NK-92 (cell line): ENCODE measurements around the gene ODF2L.

ENCODE experiments used
- DNase-seq: peaks from one replicate; lab custom pipeline; 2025; ENCODE audit not compliant: unreplicated experiment; lab: John Stamatoyannopoulos, UW

ODF2L gene, protein sequence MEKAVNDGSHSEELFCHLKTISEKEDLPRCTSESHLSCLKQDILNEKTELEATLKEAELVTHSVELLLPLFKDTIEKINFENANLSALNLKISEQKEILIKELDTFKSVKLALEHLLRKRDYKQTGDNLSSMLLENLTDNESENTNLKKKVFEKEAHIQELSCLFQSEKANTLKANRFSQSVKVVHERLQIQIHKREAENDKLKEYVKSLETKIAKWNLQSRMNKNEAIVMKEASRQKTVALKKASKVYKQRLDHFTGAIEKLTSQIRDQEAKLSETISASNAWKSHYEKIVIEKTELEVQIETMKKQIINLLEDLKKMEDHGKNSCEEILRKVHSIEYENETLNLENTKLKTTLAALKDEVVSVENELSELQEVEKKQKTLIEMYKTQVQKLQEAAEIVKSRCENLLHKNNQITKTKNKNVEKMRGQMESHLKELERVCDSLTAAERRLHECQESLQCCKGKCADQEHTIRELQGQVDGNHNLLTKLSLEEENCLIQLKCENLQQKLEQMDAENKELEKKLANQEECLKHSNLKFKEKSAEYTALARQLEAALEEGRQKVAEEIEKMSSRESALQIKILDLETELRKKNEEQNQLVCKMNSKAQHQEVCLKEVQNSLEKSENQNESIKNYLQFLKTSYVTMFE

DNA sequence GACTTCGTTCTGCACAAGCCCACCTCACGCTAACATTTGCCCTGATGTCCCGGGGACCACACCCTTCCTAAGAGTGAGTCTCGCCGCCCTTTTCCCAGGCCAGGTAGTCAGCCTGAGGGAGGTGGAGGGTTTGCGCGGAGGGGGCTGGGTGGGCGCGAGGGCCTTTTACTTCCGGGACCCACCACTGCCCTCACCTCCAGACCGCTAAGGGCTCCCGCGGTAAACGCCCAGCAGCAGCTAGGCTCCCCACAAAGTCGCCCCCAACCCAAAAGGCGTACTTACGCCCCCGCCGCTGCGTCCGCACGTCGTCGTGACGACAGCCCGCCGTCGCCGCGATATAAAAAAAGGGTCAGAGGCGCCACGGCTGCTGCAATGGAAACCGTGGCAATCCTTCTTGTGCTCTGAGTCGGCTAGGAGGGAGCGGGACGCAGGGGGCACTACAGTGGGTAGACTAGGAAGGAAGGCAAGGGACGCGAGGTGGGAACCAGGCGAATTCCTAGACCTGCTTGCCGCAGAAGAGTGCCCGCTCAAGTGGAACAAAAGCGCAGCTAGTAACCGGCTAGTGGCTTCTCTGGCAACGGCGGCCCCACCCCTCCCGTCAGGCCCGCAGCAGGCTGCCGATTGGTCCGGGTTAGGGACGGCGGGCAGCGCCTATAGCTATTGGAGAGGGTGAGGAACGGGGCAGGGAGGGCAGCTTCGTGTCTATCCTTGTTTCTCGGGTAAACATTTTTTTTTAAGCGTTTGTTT is at the start of gene ODF2L:
Gene ODF2L, minus strand, starts transcription at position 573 of the 747 bp plus-strand sequence. CDS start 9,296 bp downstream, outside the sequence.
- peak; percentile 13 for DNase-seq

DNA sequence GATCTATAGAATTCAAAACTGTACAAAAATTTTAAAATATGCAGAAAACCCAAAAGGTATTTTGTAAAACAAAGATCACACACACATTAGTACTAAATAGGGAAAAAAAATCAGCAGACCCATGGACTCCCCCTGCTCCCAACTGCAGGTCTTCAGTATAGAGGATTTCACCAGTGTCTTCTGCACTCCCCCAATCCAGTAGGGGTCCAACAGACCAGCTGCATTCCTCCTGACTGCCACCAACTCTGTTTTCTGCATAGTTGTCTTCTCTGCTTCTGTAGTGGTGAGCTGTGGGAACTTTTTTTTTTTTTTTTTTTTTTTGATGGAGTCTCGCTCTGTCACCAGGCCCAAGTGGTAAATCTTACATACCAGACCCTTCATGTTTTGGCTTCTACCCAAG is 49.8 kb upstream of the ODF2L start:
- DNase-seq: no peak

DNA sequence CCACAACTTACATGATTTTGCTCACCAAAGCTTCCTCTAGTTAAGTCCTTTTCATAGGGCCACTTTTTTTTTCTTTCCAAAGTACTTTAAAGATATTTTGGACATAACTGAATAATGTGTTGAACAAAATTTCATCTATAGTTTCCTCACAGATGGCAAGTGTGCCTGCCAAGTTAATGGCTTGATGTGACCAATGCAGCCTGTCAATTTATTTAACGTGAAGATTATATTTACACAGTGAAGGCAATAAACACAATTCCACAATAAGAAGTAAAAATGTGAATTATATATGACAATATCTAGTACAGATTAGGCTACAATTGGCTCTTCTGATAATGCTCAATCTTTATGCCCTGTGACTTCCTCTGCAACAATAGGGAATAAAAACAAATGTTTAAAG is 45.9 kb upstream of the ODF2L start:
- DNase-seq: no peak

DNA sequence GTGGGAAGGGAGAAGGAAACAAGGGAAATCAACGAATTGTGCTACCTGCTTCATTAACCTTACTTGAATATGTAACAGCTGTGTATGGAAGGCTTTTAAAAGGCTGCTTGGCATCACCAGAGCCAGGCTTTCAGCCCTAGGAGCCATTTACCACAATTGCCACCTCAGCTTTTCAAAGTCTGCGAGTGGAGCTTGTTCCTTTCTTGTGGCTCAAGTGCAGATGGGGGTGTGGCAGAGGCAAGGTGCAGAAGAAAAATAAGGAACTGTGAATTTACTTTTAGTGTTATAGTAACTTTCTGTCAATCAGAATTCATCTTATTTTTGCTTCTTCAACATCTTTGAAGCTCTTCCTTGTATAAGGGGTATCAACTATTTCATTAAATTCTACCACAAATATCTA is 45.5 kb upstream of the ODF2L start:
- no peak for DNase-seq

DNA sequence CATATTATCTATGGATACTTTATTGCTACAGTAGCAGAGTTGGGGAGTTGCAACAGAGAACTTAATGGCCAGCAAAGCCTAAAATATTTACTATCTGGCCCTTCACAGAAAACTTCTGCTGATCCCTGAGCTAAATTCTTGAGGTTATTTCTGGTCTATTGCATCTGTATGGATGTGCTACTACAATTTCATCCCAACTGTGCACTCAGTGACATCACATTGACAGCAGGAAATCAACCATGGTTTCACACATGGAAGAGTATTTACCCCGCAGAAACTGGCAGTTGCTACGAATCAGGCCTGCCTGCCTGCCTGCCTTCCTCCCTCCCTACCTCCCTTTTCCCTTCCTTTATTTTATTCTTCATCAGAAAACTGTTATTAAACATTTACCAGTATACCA is 39.9 kb upstream of the ODF2L start:
- no peak for DNase-seq

DNA sequence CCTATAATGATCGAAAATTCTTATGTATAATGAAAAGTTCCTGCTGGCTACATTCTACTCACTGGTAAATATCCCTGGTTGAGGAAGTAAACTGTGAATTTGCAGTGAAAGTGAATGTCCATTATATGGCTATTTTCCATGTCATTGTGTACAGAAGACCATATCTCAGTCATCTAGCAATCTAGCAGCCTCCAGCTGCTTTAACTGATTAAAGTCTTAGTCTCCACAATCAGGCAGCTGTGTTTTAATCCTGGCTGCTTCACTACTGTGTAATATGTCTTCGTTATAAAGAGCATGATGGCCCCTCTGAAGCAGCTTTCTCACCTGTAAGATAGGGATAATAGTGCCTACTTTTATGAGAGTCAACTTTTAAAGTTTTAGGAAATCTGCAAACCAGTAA is 39.2 kb upstream of the ODF2L start:
- no peak for DNase-seq

DNA sequence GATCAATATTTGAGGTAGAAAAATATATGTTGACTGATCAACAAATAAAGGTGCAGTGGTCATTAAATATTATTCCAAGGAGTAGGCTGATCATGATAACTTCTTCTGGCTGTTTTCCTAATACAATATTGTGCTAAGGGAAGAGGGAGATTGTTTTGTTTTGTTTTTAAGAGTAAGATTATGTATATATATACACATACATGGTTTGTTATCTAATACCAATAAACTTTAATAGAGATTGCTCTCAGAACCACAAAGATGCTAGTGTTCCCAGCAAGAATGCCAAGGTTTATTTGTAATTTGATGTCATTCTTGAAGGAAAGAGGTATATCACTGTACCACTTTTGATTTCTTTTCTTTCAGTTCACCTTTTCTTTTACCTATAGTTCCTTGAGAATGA is 37.9 kb upstream of the ODF2L start:
- DNase-seq: no peak

DNA sequence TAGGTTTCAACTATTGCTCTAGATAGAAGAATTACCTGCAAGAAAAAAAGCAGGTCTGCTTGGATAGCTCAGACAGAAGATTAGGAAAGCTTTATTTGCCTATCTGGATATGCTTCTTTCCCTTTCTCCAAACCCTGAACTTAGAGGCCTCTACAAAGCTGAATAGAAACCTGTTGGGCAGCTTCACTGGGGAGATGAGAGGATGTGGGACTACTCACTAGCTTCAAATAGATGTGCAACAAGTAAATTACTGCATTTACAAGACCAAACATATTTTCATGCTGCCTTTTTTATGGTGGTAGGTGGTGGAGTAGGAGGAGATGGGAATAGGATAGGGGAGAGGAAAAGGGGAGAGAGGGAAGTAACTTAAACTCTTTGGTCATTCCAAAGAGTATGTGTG is 34.3 kb upstream of the ODF2L start:
- DNase-seq: no peak

DNA sequence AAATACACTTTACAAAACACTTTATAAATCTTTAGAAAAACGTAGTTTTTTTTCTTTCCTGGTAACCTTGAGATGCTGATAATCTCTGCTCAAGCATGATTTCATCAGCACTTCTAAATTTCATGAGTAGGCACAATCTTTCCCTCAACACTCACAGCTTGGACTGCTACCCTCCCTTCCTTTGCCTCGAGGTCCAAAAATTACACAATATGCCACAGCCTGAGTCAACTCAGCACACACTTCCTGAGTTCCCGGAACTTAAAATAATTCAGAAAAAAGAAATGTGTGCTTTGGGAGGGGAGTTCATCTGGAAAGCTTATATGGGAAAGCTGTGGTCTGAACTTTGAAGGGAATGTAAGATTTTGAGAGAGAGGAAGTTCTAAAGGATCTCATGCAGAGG is 33.7 kb upstream of the ODF2L start:
- no peak for DNase-seq

DNA sequence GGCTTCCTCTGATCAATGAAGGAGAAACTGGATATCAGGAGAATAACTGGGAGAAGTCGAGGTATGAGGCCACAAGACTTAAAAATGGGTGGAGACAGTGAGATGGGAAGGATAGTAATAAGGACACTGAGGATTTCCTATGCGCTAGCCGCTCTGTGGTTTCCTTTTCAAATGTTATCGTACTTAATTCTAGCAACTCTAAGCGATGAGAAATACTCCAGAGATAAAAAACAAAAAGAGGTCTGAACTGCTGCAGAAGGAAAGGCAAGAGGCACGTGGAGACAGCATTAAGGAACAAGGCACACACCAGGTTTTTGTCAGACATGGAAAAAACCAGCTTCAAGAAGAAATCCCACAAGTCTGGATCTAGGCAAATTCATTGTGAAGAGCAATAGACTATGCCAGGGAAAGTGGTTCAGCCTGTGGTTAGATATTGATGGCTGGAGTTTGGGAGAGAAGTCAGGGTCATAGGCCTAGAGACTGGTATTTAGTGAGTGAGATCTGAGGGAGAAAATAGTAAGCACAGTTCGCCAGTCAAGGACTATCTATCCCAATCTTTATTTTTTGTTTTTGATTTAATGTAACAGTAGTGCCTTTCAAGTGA is 33.1 kb upstream of the ODF2L start:
- no peak for DNase-seq

DNA sequence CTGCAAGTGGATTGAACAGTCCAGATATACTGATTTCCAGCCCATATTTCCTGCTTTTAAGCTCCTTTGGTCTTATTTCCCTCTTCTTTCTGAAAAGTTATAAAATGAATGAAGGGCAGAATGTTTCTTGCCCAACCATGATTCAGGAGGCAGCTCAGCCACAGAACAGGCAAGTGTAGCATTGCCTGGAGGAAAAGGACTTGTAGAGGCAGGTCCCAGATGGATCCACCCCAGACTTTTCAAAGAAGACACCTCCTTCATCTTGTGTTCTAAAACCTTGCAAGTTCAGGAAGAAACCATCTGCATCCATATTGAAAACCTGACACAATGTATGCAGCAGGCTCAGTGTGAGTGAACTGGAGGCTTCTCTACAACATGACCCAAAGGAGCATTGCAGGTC is 27.8 kb upstream of the ODF2L start, which contains the start of gene CLCA2:
Gene CLCA2, plus strand, starts transcription at position 299 of the 400 bp plus-strand sequence. Its CDS starts 77 bp downstream, at position 376.
- DNase-seq: no peak

DNA sequence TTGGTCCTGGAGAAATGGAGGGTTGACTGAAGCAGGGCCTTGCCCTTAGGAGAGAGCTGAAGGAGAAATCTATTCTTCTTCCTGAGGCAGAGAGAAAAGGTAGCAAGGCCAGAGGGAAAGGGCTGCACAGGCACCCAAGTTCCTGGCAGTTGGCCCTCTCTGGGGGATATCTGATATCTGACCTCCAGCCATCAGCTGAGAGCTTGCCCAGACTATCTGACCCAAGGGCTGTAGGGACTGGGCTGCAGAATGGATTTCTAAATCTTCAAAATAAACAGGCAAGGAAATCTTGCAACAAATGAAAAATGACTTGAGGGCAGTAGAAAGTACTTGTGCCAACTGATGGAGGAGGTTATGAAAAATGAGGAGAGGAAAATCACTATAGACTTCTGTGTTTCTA is 27.4 kb upstream of the ODF2L start:
- no peak for DNase-seq

DNA sequence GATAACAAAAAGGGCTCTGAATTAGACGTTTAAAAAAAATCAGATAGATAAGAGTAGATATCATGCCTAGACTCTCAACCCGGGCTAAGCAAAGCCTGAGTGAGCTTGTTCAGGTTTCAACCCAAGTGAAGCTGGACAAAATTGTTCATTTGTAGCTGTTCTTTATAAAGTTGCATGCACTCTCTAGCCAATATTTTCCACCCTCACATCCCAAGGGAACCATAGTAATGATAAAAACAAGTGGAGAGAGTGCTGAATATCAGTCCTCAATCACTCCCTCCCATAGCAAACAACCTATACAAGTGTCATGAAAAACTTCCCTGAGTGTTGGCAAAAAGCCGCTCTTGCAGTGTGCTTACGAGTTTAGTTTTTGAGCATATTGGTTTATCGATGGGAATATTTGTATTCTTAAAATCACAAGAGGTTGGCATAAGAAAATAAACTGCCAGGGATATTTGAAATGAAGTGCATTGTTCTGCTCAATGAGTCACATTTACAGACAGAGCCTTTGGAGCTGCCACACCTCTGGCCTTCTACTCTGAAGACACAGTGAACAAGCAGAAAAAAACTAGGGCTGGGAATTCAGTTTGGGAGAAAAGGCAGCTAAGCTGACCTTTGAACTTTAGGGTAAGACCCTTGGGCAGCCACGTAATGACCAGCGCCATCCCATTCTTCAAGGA is 25.6 kb upstream of the ODF2L start:
- DNase-seq: no peak

DNA sequence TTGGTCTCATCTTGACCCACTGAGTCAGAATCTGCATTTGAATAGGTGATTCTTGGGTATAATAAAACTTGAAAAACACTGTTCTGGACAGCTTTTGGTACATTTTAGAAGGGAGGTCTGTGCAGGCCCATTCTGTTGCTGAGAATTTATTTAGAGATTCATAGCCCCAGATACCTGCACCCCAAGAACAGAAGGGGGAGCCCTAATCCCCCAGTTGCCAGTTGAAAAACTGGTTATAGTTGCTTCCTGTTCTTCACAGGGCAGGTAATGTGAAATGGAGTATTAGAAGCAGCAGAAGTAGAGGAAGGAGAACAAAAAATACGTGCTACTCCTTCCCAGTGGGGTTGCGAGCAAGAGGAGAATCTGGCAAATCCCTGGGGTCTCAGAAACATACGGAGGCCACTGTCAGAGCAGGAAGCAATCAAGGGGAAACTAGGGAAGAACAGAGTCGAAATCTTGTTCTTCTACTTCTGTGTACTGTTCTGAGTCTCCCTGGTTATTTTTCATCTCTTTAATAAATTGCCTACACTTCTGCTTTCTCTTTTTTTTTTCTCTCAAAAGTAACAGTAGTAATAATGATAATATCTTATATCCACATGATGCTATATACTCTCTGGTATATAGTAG is 23.3 kb upstream of the ODF2L start:
- no peak for DNase-seq

DNA sequence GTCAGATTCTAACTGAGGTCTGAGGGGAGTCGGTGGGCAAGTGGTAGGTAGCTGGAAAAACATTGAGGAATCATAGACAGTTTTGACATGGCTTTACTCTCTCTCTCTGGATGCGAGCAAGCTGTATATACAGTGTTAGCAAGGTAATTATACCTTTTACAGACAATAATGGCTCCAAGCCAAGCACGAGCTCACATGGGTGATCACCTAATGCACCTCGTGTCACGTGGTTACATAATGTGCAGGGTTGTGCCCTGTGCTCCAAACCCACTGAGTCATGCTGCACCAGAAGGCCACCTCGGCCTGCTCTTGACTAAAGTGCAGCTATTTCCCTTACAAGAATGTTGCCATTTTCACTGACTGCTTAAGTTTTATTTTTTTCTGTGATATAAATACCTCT is 20.2 kb upstream of the ODF2L start:
- DNase-seq: no peak

DNA sequence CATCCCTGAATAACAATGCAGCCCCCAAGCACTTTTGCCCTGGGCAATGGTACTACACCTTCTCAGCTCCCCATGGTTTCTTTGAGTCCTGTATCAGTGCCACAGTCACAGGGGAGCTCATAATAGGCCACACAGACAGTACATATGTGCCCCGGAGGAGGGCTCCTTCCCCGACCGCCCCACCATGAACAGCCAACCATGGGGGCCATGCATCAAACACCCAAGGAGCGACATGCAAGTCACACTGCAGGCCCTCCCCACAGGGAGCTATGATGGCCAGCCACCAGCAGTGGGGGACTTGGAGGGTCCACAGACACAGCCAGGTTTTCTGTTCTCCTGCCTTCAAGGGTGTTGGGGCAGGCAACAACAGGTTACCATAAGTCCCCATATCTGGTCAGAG is 14.8 kb upstream of the ODF2L start:
- no peak for DNase-seq

DNA sequence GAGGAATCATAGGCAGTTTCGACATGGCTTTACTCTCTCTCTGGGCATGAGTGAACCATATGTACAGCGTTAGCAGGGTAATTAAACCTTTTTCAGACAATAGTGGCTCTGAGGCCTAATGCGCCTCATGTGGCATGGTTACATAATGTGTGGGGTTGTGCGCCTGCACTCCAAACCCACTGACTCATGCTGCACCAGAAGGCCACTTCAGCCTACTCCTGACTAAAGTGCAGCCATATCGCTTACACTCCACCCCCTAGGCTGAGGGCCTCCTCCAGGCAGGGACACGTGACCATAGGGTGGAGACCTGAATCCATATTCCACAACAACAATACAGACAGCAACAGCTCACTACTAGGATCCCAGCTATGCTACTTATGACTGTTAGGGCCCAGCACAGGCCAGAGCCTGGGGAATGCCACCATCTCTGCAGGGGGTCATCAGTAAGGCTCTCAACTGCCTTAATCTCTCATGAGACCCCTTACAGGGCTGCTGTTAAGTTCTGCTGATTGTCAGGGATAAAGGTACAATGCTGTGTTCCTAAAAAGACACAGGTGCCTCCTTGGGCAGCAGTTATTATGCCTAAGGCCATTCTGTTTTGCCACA is 13.4 kb upstream of the ODF2L start:
- DNase-seq: no peak

DNA sequence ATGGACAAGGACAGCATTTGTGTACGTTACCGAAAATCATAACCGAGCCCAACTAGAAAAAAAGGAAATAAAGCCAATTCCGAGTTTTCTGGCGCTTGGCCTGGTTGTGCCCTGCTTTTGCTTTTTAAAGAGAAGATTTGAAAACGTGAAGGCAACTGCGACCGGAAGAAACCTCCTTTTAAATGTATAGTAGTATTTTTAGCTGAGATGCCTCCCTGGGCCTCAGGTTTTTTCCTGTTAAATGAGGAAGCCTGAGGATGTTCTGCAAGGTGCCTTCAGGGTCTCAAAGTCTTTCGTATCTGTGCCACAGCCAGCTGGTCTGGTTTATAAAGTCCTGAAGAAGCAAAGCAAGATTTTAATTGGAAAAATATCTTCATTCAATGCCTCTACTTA is 371 bp upstream of the ODF2L start:
- DNase-seq: no peak

DNA sequence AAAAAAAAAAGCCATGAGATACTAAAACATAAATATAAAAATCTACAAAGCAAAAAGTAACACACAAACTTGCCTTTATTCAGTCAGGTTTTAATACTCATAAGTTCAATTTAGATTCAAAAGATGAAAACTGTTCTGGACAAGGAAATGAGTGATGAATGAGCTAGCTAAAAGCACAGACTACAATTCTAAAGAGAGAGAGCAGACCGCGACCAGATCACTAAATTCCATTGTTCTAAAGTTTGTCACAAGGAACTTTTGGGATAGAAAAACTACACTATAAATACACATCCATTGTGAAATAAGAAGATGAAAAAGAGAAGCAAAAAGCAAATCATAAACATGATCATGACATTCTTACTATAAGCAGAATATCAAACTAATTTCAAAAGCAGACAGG is 1.7 kb downstream of the ODF2L start:
- DNase-seq: no peak

DNA sequence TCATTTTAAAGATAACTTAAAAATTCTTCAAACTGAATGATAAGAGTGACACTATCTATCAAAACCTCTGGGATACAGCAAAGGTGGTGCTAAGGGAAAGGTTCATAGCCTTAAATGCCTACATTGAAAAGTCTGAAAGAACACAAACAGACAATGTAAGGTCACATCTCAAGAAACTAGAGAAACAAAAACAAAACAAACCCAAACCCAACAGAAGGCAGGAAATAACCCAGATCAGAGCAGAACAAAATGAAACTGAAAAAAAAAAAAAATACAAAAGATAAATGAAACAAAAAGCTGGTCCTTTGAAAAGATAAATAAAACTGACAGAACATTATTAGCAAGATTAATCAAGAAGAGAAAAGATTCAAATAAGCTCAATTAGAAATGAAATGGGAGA is 6.8 kb downstream of the ODF2L start:
- DNase-seq: no peak
